Stimulated activated CD4-positive, alpha-beta T cell treated with anti-CD3 and anti-CD28 coated beads, Interleukin-1b, Interleukin-23, amount 100 ng/mL, for 24 hours (primary cell): ENCODE results near the gene EIF4G2.

Experiments
- DNase-seq, 4 experiments: peaks; one replicate each; pipeline ENCODE4 v3.0.0-alpha.2; 2020; ENCODE audit warnings: low read depth in 4 of 4, low spot score in 1 of 4

The EIF4G2 gene

GRCh38 chr11:10777393-10777793 is 31.3 kb downstream of the EIF4G2 start:
- DNase-seq, result no peak

GRCh38 chr11:10774811-10775210 is 33.9 kb downstream of the EIF4G2 start:
- no peak for DNase-seq

- no peak for DNase-seq
These were observed 37.3 kb downstream of the EIF4G2 start for GRCh38 chr11:10771457-10771856.

- DNase-seq, result no peak
These were observed 38.0 kb downstream of the EIF4G2 start for GRCh38 chr11:10770626-10771254.

- DNase-seq, result no peak
These were observed 44.3 kb downstream of the EIF4G2 start for GRCh38 chr11:10764412-10764811.

GRCh38 chr11:10763766-10764165 is 45.0 kb downstream of the EIF4G2 start:
- DNase-seq, result no peak

- DNase-seq, result no peak
These were observed 45.8 kb downstream of the EIF4G2 start for GRCh38 chr11:10762913-10763421.

- DNase-seq, result no peak
These were observed 46.5 kb downstream of the EIF4G2 start for GRCh38 chr11:10762185-10762584.

- DNase-seq, result no peak
These were observed 47.5 kb downstream of the EIF4G2 start for GRCh38 chr11:10761085-10761698.

- no peak for DNase-seq
These were observed 49.8 kb downstream of the EIF4G2 start for GRCh38 chr11:10758957-10759356.

GRCh38 chr11:10752486-10752885 is 56.2 kb downstream of the EIF4G2 start:
- no peak for DNase-seq

GRCh38 chr11:10752061-10752460 is 56.7 kb downstream of the EIF4G2 start:
- no peak for DNase-seq

GRCh38 chr11:10751581-10751940 is 57.2 kb downstream of the EIF4G2 start:
- no peak for DNase-seq

GRCh38 chr11:10750838-10751580 is 57.7 kb downstream of the EIF4G2 start, which contains the start of gene CTR9:
TSS of gene CTR9 (plus strand) at chr11:10751246. CDS start at chr11:10751413, 167 bp downstream.
- peak; percentile 78 to 90 (median 84) for DNase-seq

GRCh38 chr11:10749476-10749875 is 59.2 kb downstream of the EIF4G2 start:
- DNase-seq, result no peak

GRCh38 chr11:10747733-10748132 is 61.0 kb downstream of the EIF4G2 start:
- no peak for DNase-seq
